Thymus (tissue), 11 donors: ENCODE results near the gene SLC7A9. TPM values are rescaled to one million over a fixed set of nuclear protein-coding genes. Genes with fewer than 3 reads are reported as not detected.
"Not testable (repeated sequence)": the region's sequence is repeated elsewhere in the genome, so short reads cannot be mapped to it uniquely, and the experiment has no call there.

ENCODE experiments used
- DNase-seq, 9 donors: peaks; one replicate each; pipeline ENCODE4 v3.0.0-alpha.2; 2013; ENCODE audit warnings: low spot score in 9 of 9, low read depth in 6 of 9, missing footprints in 1 of 9
- H3K27ac ChIP-seq, 2 donors: one replicate each; pipeline ENCODE4 v1.5.1; 2013; ENCODE audit warnings: control low read depth in 1 of 2, low read depth in 1 of 2, low read length in 1 of 2, mild to moderate bottlenecking in 1 of 2, moderate library complexity in 1 of 2
- H3K27me3 ChIP-seq, 2 donors: one replicate each; pipeline ENCODE4 v1.5.1; 2013; ENCODE audit warnings: low read length in 1 of 2; ENCODE audit not compliant: control insufficient read depth in 2 of 2, insufficient read depth in 1 of 2
- H3K36me3 ChIP-seq, 2 donors: one replicate each; pipeline ENCODE4 v1.5.1; 2013; ENCODE audit warnings: low read length in 1 of 2, mild to moderate bottlenecking in 1 of 2, moderate library complexity in 1 of 2; ENCODE audit not compliant: control insufficient read depth in 2 of 2, insufficient read depth in 2 of 2
- H3K4me1 ChIP-seq, 2 donors: one replicate each; pipeline ENCODE4 v1.5.1; 2013; ENCODE audit warnings: low read length in 2 of 2; ENCODE audit not compliant: control insufficient read depth in 2 of 2, insufficient read depth in 2 of 2
- H3K4me3 ChIP-seq, 2 donors: one replicate each; pipeline ENCODE4 v1.5.1; 2013; ENCODE audit warnings: low read length in 2 of 2, control low read depth in 1 of 2, mild to moderate bottlenecking in 1 of 2
- H3K9me3 ChIP-seq, 2 donors: one replicate each; pipeline ENCODE4 v1.5.1; 2013; ENCODE audit warnings: low read length in 1 of 2, mild to moderate bottlenecking in 1 of 2; ENCODE audit not compliant: control insufficient read depth in 2 of 2, insufficient read depth in 1 of 2
- WGBS: extraction: QIAGEN DNeasy Blood & Tissue Kit; methylation state at CpG from one replicate; pipeline ENCODE4 v1.1.7; 2013; 5-methylcytosine and 5-hydroxymethylcytosine counted together
- polyA plus RNA-seq: library from polyadenylated mRNA; stranded (reverse); fragments of 200-250 nt; gene quantifications from one replicate; pipeline ENCODE4 v1.2.3, GENCODE V29; 2013
- total RNA-seq: library from RNA; stranded (reverse); fragments of 120-200 nt; gene quantifications from one replicate; pipeline ENCODE4 v1.2.4, GENCODE V29; 2013
- donor health status: healthy.

Gene SLC7A9
- total and polyA plus RNA-seq, 2 donors = 0.24 to 0.98 TPM

DNA sequence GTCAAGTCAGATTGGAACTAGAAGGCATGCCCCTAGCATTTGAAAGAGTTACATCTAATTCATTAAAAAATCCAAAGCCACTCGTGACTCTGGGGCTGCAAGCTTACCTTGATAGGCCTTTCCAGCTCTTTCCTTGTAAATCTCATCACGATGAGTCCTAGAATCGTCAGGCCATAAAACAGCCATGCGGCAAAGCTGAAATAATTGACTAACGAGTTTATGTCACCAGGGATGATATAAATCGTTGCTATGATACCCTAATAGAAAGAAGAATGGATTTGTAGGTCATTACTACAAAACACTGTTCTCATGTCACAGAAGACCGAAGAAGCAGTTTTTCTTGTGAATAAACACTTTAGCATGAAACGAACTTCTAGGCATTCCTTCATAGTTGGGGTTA lies 27.5 kb downstream of the SLC7A9 start:
- Histone ChIP-seq H3K27ac (no peak overlapping the region), H3K36me3 (no peaks in the 10 kb centered on the region), H3K9me3 (peaks cover 0 to 7% of the 10 kb centered on the region in 2 donors), H3K27me3 (no peaks in the 10 kb centered on the region), H3K4me3 (no peak overlapping the region), H3K4me1 (no peaks in the 10 kb centered on the region)
- 95% methylated on average over 8 of the region's 8 CpGs for WGBS
- no peak for DNase-seq

GRCh38 chr19:32837531-32837930 lies 32.0 kb downstream of the SLC7A9 start:
- Histone ChIP-seq H3K27ac (no peak overlapping the region), H3K9me3 (peaks cover 0 to 7% of the 10 kb centered on the region in 2 donors), H3K4me1 (no peaks in the 10 kb centered on the region), H3K36me3 (no peaks in the 10 kb centered on the region), H3K27me3 (no peaks in the 10 kb centered on the region), H3K4me3 (no peak overlapping the region)
- 81% methylated on average over 7 of the region's 7 CpGs for WGBS
- no peak for DNase-seq

DNA sequence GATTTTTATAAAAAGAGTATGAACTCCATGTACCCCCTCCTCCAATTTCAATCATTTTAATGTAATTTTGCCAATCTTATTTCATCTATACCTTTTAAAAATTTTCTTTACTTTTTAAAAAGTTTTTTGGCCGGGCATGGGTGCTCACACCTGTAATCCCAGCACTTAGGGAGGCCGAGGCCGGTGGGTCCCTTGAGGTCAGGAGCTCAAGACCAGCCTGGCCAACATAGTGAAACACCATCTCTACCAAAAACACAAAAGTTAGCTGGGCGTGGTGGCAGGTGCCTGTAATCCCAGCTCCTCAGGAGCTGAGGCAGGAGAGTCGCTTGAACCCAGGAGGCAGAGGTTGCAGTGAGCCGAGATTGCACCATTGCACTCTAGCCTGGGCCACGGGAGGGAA lies 36.2 kb downstream of the SLC7A9 start:
- WGBS = 94% methylated on average over 7 of the region's 7 CpGs
- H3K36me3 ChIP-seq, H3K27me3 ChIP-seq, DNase-seq, H3K27ac ChIP-seq, H3K4me3 ChIP-seq, H3K9me3 ChIP-seq, H3K4me1 ChIP-seq: not testable (repeated sequence)

DNA sequence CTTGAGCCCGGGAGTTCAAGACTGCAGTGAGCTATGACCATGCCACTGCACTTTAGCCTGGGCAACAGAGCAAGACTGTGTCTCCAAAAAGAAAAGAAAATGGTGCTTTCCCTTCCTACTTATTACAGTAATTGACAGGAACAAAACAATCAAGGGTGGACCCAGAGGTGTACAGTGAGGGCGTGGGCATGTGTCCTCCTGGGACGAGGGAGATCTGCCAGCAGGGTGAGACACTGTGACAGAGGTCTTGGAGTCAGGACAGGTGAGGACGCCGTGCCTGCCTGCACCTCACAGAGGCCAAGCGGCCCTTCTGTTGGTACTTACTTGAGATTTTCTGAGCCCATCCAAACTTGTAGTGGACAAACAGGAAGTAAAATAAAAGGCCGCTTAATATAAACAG lies 36.7 kb downstream of the SLC7A9 start:
- not testable (repeated sequence) for DNase-seq, H3K36me3 ChIP-seq, H3K9me3 ChIP-seq, H3K4me1 ChIP-seq, H3K27me3 ChIP-seq, H3K4me3 ChIP-seq, H3K27ac ChIP-seq
- WGBS = 98% methylated on average over 7 of the region's 7 CpGs

DNA sequence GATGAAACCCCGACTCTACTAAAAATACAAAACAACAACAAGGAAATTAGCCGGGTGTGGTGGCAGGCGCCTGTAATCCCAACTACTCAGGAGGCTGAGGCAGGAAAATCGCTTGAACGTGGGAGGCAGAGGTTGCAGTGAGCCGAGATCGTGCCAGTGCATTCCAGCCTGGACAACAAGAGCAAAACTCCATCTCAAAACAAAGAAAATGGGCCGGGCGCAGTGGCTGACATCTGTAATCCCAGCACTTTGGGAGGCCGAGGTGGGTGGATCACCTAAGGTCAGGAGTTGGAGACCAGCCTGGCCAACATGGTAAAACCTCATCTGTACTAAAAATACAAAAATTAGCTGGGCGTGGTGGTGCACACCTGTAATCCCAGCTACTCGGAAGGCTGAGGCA lies 37.5 kb downstream of the SLC7A9 start:
- 97% methylated on average over 12 of the region's 12 CpGs for WGBS

GRCh38 chr19:32831611-32832010 lies 38.0 kb downstream of the SLC7A9 start:
- WGBS = 94% methylated on average over 5 of the region's 5 CpGs
- no peaks in the 10 kb centered on the region for H3K36me3 ChIP-seq
- H3K4me1 ChIP-seq = peaks cover 0 to 2% of the 10 kb centered on the region in 2 donors
- no peaks in the 10 kb centered on the region for H3K27me3 ChIP-seq
- H3K4me3 ChIP-seq = no peak overlapping the region
- no peaks in the 10 kb centered on the region for H3K9me3 ChIP-seq
- no peak for DNase-seq
- H3K27ac ChIP-seq = no peak overlapping the region

More for the DNA sequence above, 37.5 kb downstream of the SLC7A9 start:
- H3K27ac ChIP-seq, H3K4me3 ChIP-seq, H3K9me3 ChIP-seq, H3K36me3 ChIP-seq, H3K4me1 ChIP-seq, DNase-seq, H3K27me3 ChIP-seq: not testable (repeated sequence)

DNA sequence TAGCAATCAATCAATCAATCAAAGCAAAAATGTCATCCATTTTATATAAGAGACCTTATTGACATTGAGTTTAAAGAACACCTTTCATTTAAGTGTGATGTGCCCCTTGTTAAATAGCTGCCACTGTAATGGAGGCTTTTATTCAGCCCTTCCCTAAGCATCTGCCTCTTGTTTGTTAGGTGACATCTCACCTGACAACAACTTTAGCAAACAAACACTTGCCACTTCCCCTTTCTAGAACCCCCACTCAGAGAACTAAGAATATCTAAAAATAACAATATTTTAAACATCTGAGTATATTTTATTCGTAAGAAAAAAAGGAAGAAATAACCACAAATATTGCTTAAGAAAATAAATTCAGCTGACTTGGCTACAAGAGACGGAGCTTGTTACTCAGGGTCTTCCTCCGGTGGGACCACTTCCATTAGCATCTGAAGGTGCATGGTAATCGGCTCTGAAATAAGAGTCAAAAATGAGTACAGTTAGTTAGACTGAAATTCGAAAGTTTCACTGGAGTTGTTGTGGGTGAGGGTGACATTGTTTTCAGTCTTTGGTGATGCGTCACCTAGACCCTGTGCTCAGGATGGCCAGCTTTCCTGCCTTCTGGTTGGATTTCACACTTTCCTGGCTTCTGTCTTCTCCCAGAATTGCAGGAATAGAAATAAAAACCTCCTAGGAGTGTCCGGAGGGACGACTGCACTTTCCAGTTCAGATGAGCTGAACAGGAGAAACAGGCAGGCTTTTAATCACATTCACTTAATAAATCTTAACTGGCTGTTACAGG lies 39.1 kb downstream of the SLC7A9 start:
- no peaks in the 10 kb centered on the region for H3K27me3 ChIP-seq
- DNase-seq = no peak
- H3K27ac ChIP-seq = no peak overlapping the region
- no peak overlapping the region for H3K4me3 ChIP-seq
- 89% methylated on average over 8 of the region's 8 CpGs for WGBS
- H3K36me3 ChIP-seq = no peaks in the 10 kb centered on the region
- no peaks in the 10 kb centered on the region for H3K9me3 ChIP-seq
- H3K4me1 ChIP-seq = peaks cover 0 to 2% of the 10 kb centered on the region in 2 donors

- H3K36me3 ChIP-seq = no peaks in the 10 kb centered on the region
- DNase-seq = no peak
- 94% methylated on average over 10 of the region's 10 CpGs for WGBS
- no peak overlapping the region for H3K27ac ChIP-seq
- H3K4me1 ChIP-seq = peaks cover 0 to 11% of the 10 kb centered on the region in 2 donors
- no peak overlapping the region for H3K4me3 ChIP-seq
- H3K9me3 ChIP-seq = no peaks in the 10 kb centered on the region
- H3K27me3 ChIP-seq = peaks cover 0 to 8% of the 10 kb centered on the region in 2 donors
Observed at GRCh38 chr19:32829345-32829896, 40.1 kb downstream of the SLC7A9 start.

GRCh38 chr19:32828643-32829344 lies 40.8 kb downstream of the SLC7A9 start:
- Histone ChIP-seq H3K4me1 (peaks cover 2 to 17% of the 10 kb centered on the region in 2 donors), H3K27ac (no peak overlapping the region), H3K27me3 (peaks cover under 1 to 14% of the 10 kb centered on the region in 2 donors), H3K9me3 (no peaks in the 10 kb centered on the region), H3K36me3 (no peaks in the 10 kb centered on the region), H3K4me3 (no peak overlapping the region)
- 91% methylated on average over 15 of the region's 15 CpGs for WGBS
- DNase-seq = no peak
